ENCODE data around the gene PGR.
A peak's percentile ranks its signal among the peaks of the same experiment; 100 is the strongest.

Gene PGR

GRCh38 chr11:101129203-101129943 is at the start of gene PGR:
PGR (minus strand) TSS chr11:101129813; CDS start chr11:101129070, 743 bp downstream.
- DNase-seq: peak; percentile 37

GRCh38 chr11:101176381-101176780 is 46.8 kb upstream of the PGR start:
- no peak for DNase-seq

DNA sequence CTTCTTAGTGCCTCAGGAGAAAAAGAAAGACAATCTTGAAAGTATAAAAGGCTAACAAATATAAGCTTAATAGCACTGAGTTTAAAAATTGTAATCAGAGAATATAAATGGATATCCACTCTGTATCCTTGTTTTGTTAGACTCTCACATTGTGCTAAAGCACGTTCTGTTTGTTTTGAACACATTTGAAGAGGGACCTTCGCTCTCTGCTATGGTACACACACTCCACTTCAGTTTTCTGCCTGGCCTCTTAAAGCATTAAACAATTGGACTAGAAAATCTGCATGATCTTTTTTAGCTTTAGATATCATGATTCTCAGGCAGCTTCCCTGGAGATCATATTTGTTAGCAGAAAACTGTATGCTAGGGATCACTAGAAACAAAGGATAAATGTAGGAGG is 40.3 kb upstream of the PGR start:
- no peak for DNase-seq

- no peak for DNase-seq
Observed at GRCh38 chr11:101166038-101166437, 36.4 kb upstream of the PGR start.

DNA sequence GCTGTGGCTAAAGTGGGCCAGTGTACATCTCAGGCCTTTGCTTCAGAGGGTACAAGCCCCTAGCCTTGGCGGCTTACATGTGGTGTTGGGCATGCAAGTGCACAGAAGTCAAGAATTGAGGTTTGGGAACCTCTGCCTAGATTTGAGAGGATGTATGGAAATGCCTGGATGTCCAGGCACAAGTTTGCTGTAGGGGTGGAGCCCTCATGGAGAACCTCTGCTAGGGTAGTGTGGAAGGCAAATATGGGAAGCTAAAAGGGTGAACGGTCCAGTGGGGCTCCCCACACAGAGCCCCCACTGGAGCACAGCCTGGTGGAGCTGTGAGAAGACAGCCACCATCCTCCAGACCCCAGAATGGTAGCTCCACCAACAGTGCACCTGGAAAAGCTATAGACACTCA is 28.5 kb upstream of the PGR start:
- no peak for DNase-seq

- no peak for DNase-seq
Observed at GRCh38 chr11:101138245-101138930, 8.8 kb upstream of the PGR start.

- no peak for DNase-seq
Observed at GRCh38 chr11:101133190-101133589, 3.6 kb upstream of the PGR start.

DNA sequence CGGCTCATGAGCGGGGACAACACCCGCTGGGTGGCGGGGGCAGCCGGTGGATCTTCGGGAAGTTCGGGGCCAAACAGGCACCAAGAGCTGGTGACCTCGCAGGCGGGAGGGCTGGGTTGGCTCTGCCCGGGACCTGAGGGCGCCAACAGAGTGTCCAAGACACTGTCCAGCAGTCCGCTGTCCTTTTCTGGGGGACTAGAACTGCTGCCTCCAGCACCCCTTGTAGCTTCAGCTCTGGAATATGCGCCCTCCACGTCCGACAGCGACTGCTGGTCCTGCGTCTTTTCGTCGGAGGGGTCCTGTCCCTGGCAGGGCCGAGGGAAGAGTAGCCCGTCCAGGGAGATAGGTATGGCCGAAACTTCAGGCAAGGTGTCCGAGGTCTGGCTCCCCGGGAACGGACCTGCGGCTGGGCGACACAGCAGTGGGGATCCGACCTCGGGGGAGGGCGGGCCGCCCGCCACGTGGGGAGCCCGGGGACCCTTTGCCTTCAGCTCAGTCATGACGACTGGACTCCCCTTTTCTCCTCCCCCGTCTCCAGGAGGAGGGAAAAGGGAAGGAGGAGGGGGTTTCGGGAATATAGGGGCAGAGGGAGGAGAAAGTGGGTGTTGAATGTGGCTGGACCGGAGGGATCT is 926 bp downstream of the PGR start:
- no peak for DNase-seq

DNA sequence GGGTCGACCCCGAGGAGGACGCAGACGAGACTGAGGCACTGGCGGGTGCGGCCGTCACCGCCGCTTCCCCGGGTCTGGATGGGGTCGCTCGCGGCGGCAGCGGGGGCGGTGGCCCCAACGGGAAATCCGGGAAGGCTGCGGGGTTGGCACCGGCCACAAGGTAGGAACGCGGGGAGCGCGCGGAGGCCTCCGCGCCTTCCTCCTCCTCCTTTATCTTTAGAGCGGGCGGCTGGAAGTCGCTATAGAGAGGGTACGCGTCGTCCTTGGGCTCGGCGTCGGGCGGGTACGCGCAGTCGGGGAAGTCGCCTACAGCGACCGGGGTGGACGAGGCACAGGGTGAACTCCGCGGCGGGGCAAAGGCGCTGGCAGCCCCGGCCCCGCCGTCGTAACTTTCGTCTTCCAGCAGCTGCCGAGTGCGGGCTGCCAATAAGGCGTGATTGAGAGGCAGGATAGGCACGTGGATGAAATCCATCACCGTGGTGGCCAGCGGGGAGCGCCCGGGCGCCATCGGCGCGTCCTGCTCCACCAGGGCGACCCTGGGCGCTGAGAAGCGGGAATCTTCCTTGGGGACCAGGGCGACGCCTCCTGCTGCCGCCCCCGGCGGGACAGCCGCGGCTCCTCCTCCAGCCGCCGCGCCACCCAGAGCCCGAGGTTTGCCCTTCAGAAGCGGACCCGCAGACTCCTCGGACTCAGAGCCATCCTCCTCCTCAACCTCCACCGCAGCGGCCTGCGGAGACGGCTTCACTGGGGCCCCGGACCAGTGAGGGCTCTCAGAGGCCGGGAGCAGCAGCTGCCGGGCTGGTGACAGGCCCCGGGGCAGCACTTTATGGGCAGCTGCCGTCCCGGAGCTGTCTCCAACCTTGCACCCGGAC is 1.7 kb downstream of the PGR start:
- peak; percentile 32 for DNase-seq

DNA sequence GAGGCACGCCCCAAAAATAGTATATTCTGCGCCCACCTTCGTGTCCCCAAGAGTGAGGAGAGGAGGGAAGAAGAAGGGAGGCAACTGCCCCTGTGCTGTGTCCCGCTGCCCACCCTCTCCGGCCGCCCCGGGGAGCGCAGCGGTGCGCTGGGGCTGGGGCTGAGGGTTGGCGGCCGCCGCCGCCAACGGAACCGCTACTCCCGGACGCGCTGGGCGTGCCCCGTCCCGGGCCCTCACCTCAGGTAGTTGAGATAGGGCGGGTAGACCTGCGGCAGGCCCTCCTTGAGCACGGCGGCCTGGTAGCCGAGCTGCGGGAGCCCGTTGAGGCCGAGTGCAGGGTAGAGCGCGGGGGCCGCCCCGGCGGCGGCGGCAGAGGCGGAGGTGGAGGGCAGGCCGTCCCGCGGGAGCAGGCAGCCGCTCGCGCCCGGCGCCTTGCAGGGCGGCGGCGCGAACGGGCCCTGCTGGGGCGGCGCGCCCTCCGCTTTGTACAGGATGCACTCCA is 2.4 kb downstream of the PGR start:
- DNase-seq: peak; percentile 11

- no peak for DNase-seq
Observed at GRCh38 chr11:101126551-101127196, 2.9 kb downstream of the PGR start.

GRCh38 chr11:101115671-101116160 is 13.9 kb downstream of the PGR start:
- no peak for DNase-seq

DNA sequence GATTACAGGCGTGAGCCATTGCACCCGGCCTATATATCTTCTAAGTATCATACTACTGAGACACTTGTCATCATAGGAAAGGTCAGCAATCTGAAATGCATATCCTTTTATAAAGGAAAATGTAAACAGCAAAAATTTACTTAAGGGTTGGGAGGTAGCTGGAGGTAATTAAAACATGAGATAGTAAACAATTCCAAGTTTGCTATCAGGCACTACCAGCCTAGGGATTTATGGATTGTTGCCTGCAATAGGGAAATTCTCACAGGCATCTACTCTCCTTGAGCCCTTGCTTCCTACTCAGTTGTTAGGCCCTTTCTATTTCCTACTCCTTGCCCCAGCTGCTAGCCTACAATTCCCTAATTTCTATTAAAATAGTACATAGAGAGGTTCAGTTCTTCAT is 16.1 kb downstream of the PGR start:
- no peak for DNase-seq

- no peak for DNase-seq
Observed at GRCh38 chr11:101104716-101105115, 24.9 kb downstream of the PGR start.

- DNase-seq: no peak
Observed at GRCh38 chr11:101103433-101103832, 26.2 kb downstream of the PGR start.

DNA sequence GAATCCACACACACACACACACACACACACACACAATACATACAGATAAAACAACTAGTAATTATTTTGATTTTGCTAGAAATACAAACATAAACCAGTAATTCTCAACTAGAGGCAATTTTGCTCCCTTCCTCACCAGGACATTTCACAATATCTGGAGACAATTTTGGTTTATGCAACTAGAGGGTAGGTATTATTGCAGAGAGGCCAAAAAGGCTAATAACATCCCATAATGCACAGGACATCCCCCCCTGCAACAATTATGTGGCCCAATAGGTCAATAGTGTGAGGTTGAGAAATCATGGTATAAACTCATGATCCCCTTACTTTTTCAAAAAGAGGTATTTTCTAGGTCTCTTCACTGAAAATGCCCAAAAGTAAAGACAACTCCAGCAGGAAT is 29.0 kb downstream of the PGR start:
- no peak for DNase-seq

DNA sequence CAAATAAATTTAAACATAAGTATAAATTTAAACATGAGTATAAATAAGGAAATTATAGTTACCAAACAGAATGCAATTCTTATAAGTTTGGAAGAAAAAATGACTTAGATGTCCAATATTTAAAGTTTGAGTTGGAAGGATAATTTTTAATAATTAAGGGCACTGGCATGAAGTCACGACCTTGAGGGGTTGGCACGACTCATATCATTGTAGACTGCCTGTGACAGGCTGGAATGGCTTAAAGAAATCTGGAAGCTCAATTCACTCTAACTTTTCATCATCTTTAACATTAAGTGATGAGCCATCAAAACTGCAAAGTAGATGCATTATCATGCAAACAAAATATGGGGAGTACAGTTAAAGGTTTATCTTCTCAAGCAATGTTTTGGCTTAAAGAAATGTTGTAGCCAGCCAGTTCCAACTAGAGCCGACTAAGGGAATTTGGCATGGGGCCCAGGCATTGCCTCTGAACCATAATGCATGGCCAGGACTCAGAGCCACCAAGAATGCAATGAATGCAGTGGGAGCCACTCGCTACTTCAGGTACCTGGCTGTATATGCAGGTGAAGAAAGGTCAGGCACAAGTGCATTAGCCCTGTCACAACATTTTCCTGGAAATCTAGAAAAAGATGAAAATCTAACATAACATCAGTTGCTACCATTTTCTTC is 33.4 kb downstream of the PGR start:
- no peak for DNase-seq

DNA sequence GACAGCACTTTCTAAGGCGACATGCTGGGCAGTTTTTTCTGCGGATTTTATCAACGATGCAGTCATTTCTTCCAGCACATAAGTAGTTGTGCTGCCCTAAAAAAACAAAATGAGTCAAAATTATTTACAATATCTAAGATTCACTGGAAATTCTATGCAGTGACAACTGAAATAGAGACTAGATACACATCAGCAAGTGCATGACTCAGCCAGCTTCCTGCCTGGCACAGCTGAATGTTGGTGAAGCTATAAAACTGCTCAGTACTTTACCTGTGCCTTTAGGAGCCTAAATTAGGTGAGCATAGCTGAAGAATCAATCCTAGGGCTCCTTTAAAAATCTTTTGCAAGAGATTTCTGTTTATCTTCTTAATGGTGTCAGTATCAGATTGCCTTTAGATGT is 37.8 kb downstream of the PGR start:
- no peak for DNase-seq

GRCh38 chr11:101090679-101091270 is 38.8 kb downstream of the PGR start:
- DNase-seq: no peak

GRCh38 chr11:101083335-101083734 is 46.3 kb downstream of the PGR start:
- DNase-seq: no peak

GRCh38 chr11:101082813-101083212 is 46.8 kb downstream of the PGR start:
- no peak for DNase-seq

Data from NCI-H69 (cell line).